ENCODE data around the gene NDUFS8.

Gene NDUFS8

DNA sequence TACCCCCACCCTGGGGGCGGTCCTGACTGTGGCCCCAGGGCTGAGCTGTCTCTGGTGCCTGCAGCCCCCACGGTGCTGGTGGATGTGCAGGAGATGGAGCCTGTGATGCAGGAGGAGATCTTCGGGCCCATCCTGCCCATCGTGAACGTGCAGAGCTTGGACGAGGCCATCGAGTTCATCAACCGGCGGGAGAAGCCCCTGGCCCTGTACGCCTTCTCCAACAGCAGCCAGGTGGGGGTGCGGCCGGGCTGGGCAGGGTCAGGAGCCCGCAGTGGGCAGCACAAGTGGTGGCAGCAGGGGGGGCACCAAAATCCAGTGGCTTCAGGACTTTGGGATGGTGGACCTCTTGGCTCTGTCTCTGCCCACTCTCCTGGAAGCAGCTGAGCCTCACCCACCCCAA, 8.0 kb upstream of the NDUFS8 start:
- no peak for DNase-seq
- H3K36me3 Mint-ChIP-seq (ENCODE audit: low read depth), result peaks cover 28% of the 10 kb centered on the region
- peaks cover 4% of the 10 kb centered on the region for H3K27me3 Mint-ChIP-seq (ENCODE audit: low read depth, poor library complexity)
- H3K27ac Mint-ChIP-seq, result no peak overlapping the region
- no peak overlapping the region for H3K4me3 Mint-ChIP-seq
- H3K9me3 Mint-ChIP-seq, result peaks cover 18% of the 10 kb centered on the region
- TF ChIP-seq, protein P1, sequence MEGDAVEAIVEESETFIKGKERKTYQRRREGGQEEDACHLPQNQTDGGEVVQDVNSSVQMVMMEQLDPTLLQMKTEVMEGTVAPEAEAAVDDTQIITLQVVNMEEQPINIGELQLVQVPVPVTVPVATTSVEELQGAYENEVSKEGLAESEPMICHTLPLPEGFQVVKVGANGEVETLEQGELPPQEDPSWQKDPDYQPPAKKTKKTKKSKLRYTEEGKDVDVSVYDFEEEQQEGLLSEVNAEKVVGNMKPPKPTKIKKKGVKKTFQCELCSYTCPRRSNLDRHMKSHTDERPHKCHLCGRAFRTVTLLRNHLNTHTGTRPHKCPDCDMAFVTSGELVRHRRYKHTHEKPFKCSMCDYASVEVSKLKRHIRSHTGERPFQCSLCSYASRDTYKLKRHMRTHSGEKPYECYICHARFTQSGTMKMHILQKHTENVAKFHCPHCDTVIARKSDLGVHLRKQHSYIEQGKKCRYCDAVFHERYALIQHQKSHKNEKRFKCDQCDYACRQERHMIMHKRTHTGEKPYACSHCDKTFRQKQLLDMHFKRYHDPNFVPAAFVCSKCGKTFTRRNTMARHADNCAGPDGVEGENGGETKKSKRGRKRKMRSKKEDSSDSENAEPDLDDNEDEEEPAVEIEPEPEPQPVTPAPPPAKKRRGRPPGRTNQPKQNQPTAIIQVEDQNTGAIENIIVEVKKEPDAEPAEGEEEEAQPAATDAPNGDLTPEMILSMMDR (IDR thresholded peaks at IDR 0.05), result no peak
- peaks cover 23% of the 10 kb centered on the region for H3K4me1 Mint-ChIP-seq

DNA sequence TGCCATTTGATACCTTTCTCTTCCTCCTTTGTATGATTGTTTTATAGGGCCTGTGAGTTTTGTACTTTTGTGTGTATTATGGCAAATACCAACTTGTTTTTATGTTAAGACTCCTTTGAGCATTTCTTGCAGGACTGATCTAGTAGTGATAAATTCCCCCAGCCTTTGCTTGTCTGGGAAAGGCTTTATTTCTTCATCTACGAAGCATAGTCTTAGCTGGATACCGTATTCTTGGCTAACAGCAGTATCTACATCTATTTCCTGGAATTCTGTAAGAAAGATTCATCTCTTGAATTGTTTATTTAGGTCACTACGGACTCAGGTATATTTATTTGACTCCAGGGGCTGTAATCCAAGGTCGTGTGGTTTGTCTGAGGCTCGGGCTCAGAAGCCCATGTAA, 6.0 kb upstream of the NDUFS8 start:
- no peak for DNase-seq
- peaks cover 37% of the 10 kb centered on the region for H3K36me3 Mint-ChIP-seq (ENCODE audit: low read depth)
- TF ChIP-seq, protein P1 (IDR thresholded peaks at IDR 0.05), result no peak
- H3K9me3 Mint-ChIP-seq, result peaks cover 18% of the 10 kb centered on the region
- peaks cover 6% of the 10 kb centered on the region for H3K27me3 Mint-ChIP-seq (ENCODE audit: low read depth, poor library complexity)
- H3K27ac Mint-ChIP-seq, result no peak overlapping the region
- H3K4me1 Mint-ChIP-seq, result peaks cover 26% of the 10 kb centered on the region
- H3K4me3 Mint-ChIP-seq, result no peak overlapping the region

DNA sequence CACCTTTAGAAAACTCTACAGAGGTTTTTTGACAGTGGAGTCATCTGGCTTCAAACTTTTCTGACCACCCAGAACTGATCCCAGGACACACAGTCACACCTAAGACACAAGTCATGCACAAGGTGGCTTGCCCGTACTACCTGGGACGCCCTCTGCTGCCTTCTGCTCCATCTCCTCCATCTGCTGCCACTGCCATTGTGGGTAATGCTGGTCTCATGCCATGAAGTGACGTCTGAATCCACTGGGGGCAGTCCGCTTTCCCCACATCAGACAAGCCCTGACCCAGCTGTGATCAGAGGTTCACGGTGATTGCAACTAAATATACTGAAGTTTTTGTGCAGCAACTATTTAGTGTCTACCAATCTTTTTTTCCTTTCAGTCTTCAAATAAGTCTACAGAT, 5.4 kb upstream of the NDUFS8 start:
- DNase-seq, result no peak
- Mint-ChIP-seq H3K27me3 (ENCODE audit: low read depth, poor library complexity) (peaks cover 6% of the 10 kb centered on the region), H3K9me3 (peaks cover 18% of the 10 kb centered on the region), H3K36me3 (ENCODE audit: low read depth) (peaks cover 38% of the 10 kb centered on the region), H3K4me1 (peaks cover 31% of the 10 kb centered on the region), H3K27ac (no peak overlapping the region), H3K4me3 (no peak overlapping the region)
- TF ChIP-seq, protein P1 (IDR thresholded peaks at IDR 0.05), result no peak

DNA sequence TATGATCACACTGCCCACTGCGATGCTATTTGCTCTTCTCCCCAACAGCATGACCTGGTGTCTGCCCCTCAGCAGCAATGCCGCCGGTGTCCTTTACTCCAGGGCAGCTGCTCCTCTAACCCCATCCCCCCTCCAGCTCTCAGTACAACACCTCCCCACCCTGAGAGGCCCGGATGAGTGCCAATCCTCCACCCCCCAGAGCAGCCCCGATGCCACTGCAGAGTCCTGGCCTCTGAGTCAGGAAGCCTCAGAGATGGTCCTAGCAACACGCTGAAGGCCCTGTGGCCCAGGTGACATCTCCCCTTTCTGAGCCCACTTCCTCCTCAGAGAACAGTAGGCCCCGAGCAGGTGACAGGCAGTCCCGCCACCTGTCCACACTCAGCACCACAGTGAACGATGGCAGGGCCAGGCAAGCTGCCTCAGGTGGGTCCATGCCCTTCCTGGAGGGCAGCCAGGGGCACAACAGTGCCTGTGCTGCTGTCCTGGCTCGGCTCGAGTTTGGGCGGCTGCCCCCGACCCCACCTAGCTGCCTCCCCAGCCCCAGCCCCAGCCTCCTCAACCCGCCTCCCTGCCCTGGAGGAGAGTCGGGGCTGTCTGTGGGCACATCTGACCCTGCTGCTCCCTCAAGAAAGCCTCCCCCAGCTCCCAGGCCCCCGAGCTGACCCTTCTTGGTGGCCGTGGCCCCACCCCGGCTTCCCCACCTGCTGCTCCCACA, 3.9 kb upstream of the NDUFS8 start:
- Mint-ChIP-seq H3K9me3 (peaks cover 22% of the 10 kb centered on the region), H3K4me3 (no peak overlapping the region), H3K27me3 (ENCODE audit: low read depth, poor library complexity) (peaks cover 3% of the 10 kb centered on the region), H3K27ac (no peak overlapping the region), H3K4me1 (peaks cover 32% of the 10 kb centered on the region), H3K36me3 (ENCODE audit: low read depth) (peaks cover 40% of the 10 kb centered on the region)
- TF ChIP-seq, protein P1 (IDR thresholded peaks at IDR 0.05), result no peak
- no peak for DNase-seq

DNA sequence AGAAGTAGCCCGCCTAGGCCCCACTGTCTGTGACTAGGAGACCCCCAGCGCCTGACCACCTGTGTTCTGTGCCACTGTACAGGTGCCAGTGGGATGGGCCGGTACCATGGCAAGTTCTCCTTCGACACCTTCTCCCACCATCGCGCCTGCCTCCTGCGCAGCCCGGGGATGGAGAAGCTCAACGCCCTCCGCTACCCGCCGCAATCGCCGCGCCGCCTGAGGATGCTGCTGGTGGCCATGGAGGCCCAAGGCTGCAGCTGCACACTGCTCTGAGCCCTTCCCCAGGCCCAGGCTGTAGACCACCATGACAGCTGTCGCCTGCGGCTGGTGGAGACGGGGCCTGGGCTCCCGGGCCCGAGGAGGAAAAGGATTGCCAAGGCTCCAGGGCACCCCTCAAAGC, 2.8 kb upstream of the NDUFS8 start:
- TF ChIP-seq, protein P1 (IDR thresholded peaks at IDR 0.05), result no peak
- H3K4me3 Mint-ChIP-seq, result no peak overlapping the region
- H3K9me3 Mint-ChIP-seq, result peaks cover 22% of the 10 kb centered on the region
- H3K4me1 Mint-ChIP-seq, result peaks cover 32% of the 10 kb centered on the region
- no peak for DNase-seq
- H3K27me3 Mint-ChIP-seq (ENCODE audit: low read depth, poor library complexity), result peaks cover 3% of the 10 kb centered on the region
- no peak overlapping the region for H3K27ac Mint-ChIP-seq
- peaks cover 43% of the 10 kb centered on the region for H3K36me3 Mint-ChIP-seq (ENCODE audit: low read depth)
